NCI-H2107 treated with DMSO at 0.1 percent for 48 hours (cell line): ENCODE measurements around the gene LRRC4.

ENCODE experiments used
- DNase-seq: peaks from one replicate; lab custom pipeline; 2025; ENCODE audit not compliant: unreplicated experiment; lab: John Stamatoyannopoulos, UW

LRRC4 gene

DNA sequence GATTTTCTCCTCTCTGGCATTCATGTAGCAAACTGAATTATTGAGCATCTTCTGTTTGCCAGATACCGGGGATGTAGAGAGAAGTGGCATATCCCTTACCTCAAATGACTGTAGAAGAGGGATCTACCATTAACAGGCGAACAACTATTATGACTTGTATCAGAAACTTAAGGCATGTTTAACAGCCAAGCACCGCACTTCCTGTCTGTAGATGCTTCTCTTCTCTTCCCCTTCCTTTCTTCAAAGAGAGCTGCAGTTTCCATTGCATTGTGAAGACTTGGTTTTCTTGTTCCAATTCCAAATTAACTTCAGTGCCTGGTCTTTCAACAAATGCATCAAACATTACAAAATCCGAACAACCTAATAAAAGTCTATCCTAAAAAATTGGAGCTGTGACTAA lies 49.3 kb downstream of the LRRC4 start:
- DNase-seq, result no peak

DNA sequence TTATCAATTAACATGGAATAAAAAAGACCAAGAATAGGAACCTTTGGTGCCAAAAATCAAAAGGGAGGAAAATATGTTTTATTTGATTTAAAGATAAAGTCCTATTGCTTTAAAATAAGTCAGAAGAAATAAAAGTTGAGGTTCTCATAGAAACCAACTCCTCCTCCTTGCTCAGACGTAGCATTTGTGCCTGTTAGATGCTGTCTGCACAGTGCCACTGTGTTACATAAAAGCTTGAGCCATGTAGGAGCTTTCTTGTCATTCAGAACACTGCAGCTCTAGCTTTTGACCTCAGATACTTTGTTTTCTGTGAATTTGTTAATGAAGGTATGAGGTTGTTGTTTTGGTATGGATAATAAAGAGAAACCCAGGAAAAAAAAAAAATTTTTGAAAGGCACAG lies 50.3 kb downstream of the LRRC4 start:
- DNase-seq, result no peak

DNA sequence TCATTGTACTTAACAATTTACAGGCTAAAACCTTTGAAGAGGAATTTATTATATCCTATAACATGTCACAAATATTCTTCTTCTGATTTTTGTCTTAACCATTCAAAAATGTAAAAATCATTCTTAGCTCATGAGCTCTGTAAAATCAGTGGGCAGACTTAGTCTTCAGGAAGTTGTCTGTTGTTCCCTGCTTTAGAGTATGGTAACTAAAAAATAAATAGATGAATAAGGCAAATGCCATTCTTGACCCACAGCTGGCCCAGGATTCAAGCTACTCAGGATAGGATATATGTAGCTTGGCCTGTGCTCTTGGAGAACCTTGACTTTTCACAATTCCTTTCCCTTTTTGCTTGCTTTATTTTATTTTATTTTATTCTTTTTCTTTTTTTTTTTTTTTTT lies 51.5 kb downstream of the LRRC4 start:
- DNase-seq, result no peak

DNA sequence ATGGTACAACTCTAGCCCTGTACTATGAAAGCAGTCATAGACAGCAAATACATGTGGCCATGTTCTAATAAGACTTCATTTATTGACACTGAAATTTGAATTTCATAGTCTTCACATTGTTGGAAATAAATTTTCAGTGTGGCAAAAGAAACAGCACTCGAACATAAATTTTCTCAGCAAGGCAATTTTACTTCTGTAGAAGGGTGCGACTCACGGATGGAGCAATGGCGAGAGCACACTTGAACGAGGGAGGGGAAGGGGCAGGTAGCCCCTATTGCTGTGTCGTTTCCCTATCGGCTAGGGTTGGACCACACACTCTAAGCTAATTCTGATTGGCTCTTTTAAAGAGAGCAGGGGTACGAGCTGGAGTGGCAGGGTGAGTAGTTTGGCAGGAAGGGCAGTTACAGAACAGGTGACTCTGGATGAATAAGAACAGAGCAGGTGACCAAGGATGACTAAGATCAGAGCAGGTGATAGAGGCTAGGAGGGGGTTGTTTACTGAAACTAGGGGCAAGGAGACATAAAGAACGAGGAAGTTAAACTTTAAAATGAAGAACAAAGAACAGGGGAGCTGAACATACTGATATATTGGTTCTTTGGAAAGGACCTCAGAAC lies 52.0 kb downstream of the LRRC4 start:
- DNase-seq, result no peak

DNA sequence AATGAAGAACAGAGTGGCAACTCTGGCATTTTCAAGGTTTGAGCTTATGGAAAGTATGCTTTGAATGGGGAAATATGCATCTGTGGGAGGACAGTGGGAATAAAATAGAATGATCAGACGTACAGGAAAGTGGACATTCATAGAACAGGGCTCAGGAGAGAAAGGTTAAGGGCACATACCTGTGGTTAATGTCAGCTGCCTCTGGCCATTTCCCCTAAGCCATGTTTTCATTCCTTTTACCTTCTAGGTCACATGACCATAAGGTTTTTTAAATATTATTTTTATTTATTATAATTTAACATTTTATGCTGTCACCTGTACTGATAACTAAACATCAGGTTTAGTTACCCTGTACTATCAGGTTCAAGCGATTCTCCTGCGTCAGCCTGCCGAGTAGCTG lies 52.8 kb downstream of the LRRC4 start:
- no peak for DNase-seq
